ENCODE measurements around the gene KLHDC1. TPM values are rescaled to one million over a fixed set of nuclear protein-coding genes. Genes with fewer than 3 reads are reported as not detected.
"Not testable (repeated sequence)": the region's sequence is repeated elsewhere in the genome, so short reads cannot be mapped to it uniquely, and the experiment has no call there.

Gene KLHDC1
- total and polyA plus RNA-seq, 8 donors, result 3.5 to 9.4 (median 6.5) TPM

GRCh38 chr14:49702725-49703124 is 9.8 kb downstream of the KLHDC1 start:
- intact Hi-C loops (cut with DNase I), result no loop called here
- no peaks in the 10 kb centered on the region for H3K9me3 ChIP-seq
- no peaks in the 10 kb centered on the region for H3K4me1 ChIP-seq
- H3K4me3 ChIP-seq, result no peak overlapping the region
- DNase-seq, result no peak
- no peak for ATAC-seq
- no peak for TF ChIP-seq CTCF (IDR thresholded peaks at IDR 0.05)
- peaks cover 0 to 8% of the 10 kb centered on the region in 2 donors for H3K36me3 ChIP-seq
- no peak overlapping the region for H3K27ac ChIP-seq
- H3K27me3 ChIP-seq, result no peaks in the 10 kb centered on the region

- Histone ChIP-seq H3K36me3 (peaks cover 0 to 8% of the 10 kb centered on the region in 2 donors), H3K27me3 (no peaks in the 10 kb centered on the region), H3K27ac (no peak overlapping the region), H3K4me1 (no peaks in the 10 kb centered on the region), H3K9me3 (no peaks in the 10 kb centered on the region), H3K4me3 (no peak overlapping the region)
- peak in 1 of 4 donors; percentile 30 for DNase-seq
- no peak for TF ChIP-seq CTCF (IDR thresholded peaks at IDR 0.05)
- intact Hi-C loops (cut with DNase I), result no loop called here
- ATAC-seq, result no peak
Measured at GRCh38 chr14:49703965-49704364, 11.0 kb downstream of the KLHDC1 start.

GRCh38 chr14:49704471-49704870 is 11.6 kb downstream of the KLHDC1 start:
- ATAC-seq; H3K27me3 ChIP-seq; DNase-seq; intact Hi-C loops (cut with DNase I); H3K36me3 ChIP-seq; H3K9me3 ChIP-seq; H3K27ac ChIP-seq; H3K4me3 ChIP-seq; H3K4me1 ChIP-seq: not testable (repeated sequence)

GRCh38 chr14:49710993-49711392 is 18.1 kb downstream of the KLHDC1 start:
- H3K9me3 ChIP-seq; intact Hi-C loops (cut with DNase I); H3K4me3 ChIP-seq; H3K4me1 ChIP-seq; H3K27ac ChIP-seq; H3K27me3 ChIP-seq; DNase-seq; ATAC-seq; H3K36me3 ChIP-seq: not testable (repeated sequence)

GRCh38 chr14:49720744-49721143 is 27.8 kb downstream of the KLHDC1 start:
- H3K27me3 ChIP-seq, result no peaks in the 10 kb centered on the region
- ATAC-seq (no peak), DNase-seq (no peak)
- peaks cover 0 to 4% of the 10 kb centered on the region in 2 donors for H3K36me3 ChIP-seq
- H3K4me1 ChIP-seq, result no peaks in the 10 kb centered on the region
- no peak for TF ChIP-seq CTCF (IDR thresholded peaks at IDR 0.05)
- no peak overlapping the region for H3K27ac ChIP-seq
- H3K4me3 ChIP-seq, result no peak overlapping the region
- intact Hi-C loops (cut with DNase I), result no loop called here
- H3K9me3 ChIP-seq, result no peaks in the 10 kb centered on the region

- H3K4me1 ChIP-seq; H3K4me3 ChIP-seq; H3K9me3 ChIP-seq; H3K27ac ChIP-seq; intact Hi-C loops (cut with DNase I); H3K27me3 ChIP-seq; H3K36me3 ChIP-seq; ATAC-seq; DNase-seq: not testable (repeated sequence)
Measured at GRCh38 chr14:49721733-49722435, 29.0 kb downstream of the KLHDC1 start.

- intact Hi-C loops (cut with DNase I), result no loop called here
- H3K9me3 ChIP-seq, result no peaks in the 10 kb centered on the region
- H3K27me3 ChIP-seq, result no peaks in the 10 kb centered on the region
- DNase-seq (no peak), ATAC-seq (no peak)
- peaks cover 0 to 11% of the 10 kb centered on the region in 2 donors for H3K36me3 ChIP-seq
- TF ChIP-seq CTCF (IDR thresholded peaks at IDR 0.05), result no peak
- no peaks in the 10 kb centered on the region for H3K4me1 ChIP-seq
- no peak overlapping the region for H3K27ac ChIP-seq
- no peak overlapping the region for H3K4me3 ChIP-seq
Measured at GRCh38 chr14:49727171-49727570, 34.3 kb downstream of the KLHDC1 start.

All from left lung (tissue), 10 donors.